CD4-positive, alpha-beta T cell (primary cell): ENCODE results near the gene CDC14B. TPM values are rescaled to one million over a fixed set of nuclear protein-coding genes. Genes with fewer than 3 reads are reported as not detected.

Experiments used
- ATAC-seq: fragments of 200-7000 bp; cut with Tn5 transposase; one replicate; pipeline ENCODE4 v1.10.0; 2022; ENCODE audit warnings: mild to moderate bottlenecking; ENCODE audit not compliant: poor library complexity
- CTCF ChIA-PET: fragments of 350-600 bp; sonication (Branson Sonifier 250); formaldehyde crosslinking; loops from one replicate; lab custom pipeline; 2021; ENCODE audit warnings: antibody characterized with exemption, inconsistent platforms; lab: Charles Lee
- POLR2A ChIA-PET: fragments of 350-600 bp; sonication (Branson Sonifier 250); formaldehyde crosslinking; loops from one replicate; lab custom pipeline; 2021; ENCODE audit warnings: antibody characterized with exemption, inconsistent platforms; lab: Charles Lee
- DNase-seq, 14 experiments: peaks; one replicate each; pipeline ENCODE4 v3.0.0-alpha.2; 2013 to 2020; ENCODE audit warnings: mixed read lengths in 2 of 14
- H3K27ac ChIP-seq, 2 donors: one replicate each; pipeline versions ENCODE4 v1.5.1 to v1.7.0; 2013; ENCODE audit warnings: low read length in 2 of 2, low read depth in 1 of 2, mild to moderate bottlenecking in 1 of 2
- H3K27me3 ChIP-seq, 2 experiments: 1 replicate in 1 of 2; 2 replicates in 1 of 2; pipeline versions ENCODE4 v1.6.1 to v1.7.0; 2013; ENCODE audit warnings: low read length in 2 of 2, control low read depth in 1 of 2, mild to moderate bottlenecking in 1 of 2, moderate library complexity in 1 of 2; ENCODE audit not compliant: insufficient read depth in 2 of 2, control insufficient read depth in 1 of 2
- H3K36me3 ChIP-seq: one replicate; pipeline ENCODE4 v1.6.1; 2013; ENCODE audit warnings: low read length, control low read depth; ENCODE audit not compliant: insufficient read depth
- H3K4me1 ChIP-seq: one replicate; pipeline ENCODE4 v1.6.1; 2013; ENCODE audit warnings: low read length, control low read depth; ENCODE audit not compliant: insufficient read depth
- H3K4me3 ChIP-seq: one replicate; pipeline ENCODE4 v1.5.1; 2013; ENCODE audit warnings: mild to moderate bottlenecking, low read length, moderate library complexity
- H3K9me3 ChIP-seq, 2 experiments: 1 replicate in 1 of 2; 2 replicates in 1 of 2; pipeline versions ENCODE4 v1.6.1 to v1.7.0; 2013; ENCODE audit warnings: low read length in 2 of 2, mild to moderate bottlenecking in 2 of 2, control low read depth in 1 of 2, moderate library complexity in 1 of 2; ENCODE audit not compliant: control insufficient read depth in 1 of 2, insufficient read depth in 1 of 2
- H3K27ac Mint-ChIP-seq: one replicate; pipeline ENCODE4 v1.8.0; 2020; ENCODE audit warnings: mixed read lengths
- H3K27me3 Mint-ChIP-seq: one replicate; pipeline ENCODE4 v1.8.0; 2021; ENCODE audit warnings: mixed read lengths
- H3K36me3 Mint-ChIP-seq: one replicate; pipeline ENCODE4 v1.8.0; 2021; ENCODE audit warnings: low read depth, mixed read lengths
- H3K4me1 Mint-ChIP-seq: one replicate; pipeline ENCODE4 v1.8.0; 2021; ENCODE audit warnings: low read depth, mixed read lengths
- H3K4me3 Mint-ChIP-seq: one replicate; pipeline ENCODE4 v1.8.0; 2020; ENCODE audit warnings: mild to moderate bottlenecking, mixed read lengths
- H3K9me3 Mint-ChIP-seq: one replicate; pipeline ENCODE4 v1.8.0; 2020; ENCODE audit warnings: mixed read lengths
- intact Hi-C, 2 experiments: fragments of 100-400 bp; cut with DNase I in 1 of 2; cut with micrococcal nuclease in 1 of 2; formaldehyde crosslinking; loops; one replicate each; pipeline versions ENCODE4 v1.15.1 to v1.9.0; 2023 to 2025; cut with DNase I, micrococcal nuclease
- total RNA-seq, 174 experiments: library from RNA in 2 of 174; stranded (reverse) in 2 of 174; gene quantifications; one replicate each; pipeline ENCODE4 v1.2.3 and lab custom pipeline; 2021 to 2026
- TF ChIP-seq, protein P1 (sequence below): fragments of 200-600 bp; IDR thresholded peaks from one replicate; pipeline ENCODE4 v1.8.0; 2022; ENCODE audit warnings: antibody characterized with exemption, mild to moderate bottlenecking

Gene CDC14B
- total RNA-seq, 2 experiments from 2014 or later, result 3.5 TPM

DNA sequence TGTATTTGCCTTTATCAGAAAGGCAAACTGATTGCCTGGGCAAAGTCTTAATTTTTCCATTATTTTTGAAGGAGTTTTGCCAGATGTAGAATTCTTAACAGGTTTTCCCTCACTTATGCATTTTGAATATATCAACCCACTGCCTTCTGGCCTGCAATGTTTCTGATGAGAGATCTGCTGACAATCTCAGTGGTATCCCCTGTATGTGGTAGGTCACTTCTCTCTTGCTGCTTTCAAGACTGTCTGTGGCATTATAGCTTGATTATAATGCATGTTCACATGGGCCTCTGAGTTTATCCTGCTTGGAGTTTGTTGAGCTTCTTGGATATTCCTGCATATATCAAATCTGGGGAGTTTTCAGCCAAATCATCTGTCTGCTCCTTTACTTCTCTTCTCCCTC lies 87.5 kb downstream of the CDC14B start:
- Mint-ChIP-seq H3K36me3 (peaks cover 43% of the 10 kb centered on the region), H3K27me3 (no peaks in the 10 kb centered on the region), H3K27ac (no peak overlapping the region), H3K9me3 (no peaks in the 10 kb centered on the region), H3K4me3 (no peak overlapping the region), H3K4me1 (no peaks in the 10 kb centered on the region)
- DNase-seq (no peak), ATAC-seq (no peak)
- Histone ChIP-seq H3K4me3 (no peak overlapping the region), H3K9me3 (no peaks in the 10 kb centered on the region), H3K36me3 (peaks cover 6% of the 10 kb centered on the region), H3K4me1 (no peaks in the 10 kb centered on the region), H3K27me3 (no peaks in the 10 kb centered on the region), H3K27ac (no peak overlapping the region)
- ChIA-PET POLR2A (no interaction called here), CTCF (no interaction called here)
- TF ChIP-seq, protein P1, sequence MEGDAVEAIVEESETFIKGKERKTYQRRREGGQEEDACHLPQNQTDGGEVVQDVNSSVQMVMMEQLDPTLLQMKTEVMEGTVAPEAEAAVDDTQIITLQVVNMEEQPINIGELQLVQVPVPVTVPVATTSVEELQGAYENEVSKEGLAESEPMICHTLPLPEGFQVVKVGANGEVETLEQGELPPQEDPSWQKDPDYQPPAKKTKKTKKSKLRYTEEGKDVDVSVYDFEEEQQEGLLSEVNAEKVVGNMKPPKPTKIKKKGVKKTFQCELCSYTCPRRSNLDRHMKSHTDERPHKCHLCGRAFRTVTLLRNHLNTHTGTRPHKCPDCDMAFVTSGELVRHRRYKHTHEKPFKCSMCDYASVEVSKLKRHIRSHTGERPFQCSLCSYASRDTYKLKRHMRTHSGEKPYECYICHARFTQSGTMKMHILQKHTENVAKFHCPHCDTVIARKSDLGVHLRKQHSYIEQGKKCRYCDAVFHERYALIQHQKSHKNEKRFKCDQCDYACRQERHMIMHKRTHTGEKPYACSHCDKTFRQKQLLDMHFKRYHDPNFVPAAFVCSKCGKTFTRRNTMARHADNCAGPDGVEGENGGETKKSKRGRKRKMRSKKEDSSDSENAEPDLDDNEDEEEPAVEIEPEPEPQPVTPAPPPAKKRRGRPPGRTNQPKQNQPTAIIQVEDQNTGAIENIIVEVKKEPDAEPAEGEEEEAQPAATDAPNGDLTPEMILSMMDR, result no peak
- intact Hi-C loops, result no loop called here

DNA sequence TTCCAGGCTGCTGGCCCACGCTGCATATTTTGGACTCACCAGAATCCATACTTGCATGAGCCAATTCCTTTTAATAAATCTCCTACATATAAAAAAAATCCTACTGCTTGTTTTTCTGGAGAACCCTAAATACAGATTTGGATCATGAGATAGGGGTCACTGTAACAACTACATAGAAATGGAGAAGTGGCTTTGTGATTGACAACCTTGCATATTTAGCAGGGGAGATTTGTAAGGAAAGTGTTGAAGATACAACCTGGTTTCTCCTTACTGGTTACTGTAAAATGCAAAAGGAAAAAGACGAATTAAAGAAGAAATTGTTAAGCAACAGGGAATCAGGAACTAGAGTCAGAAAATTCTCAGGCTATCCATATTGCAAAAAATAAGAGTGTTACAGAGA lies 94.9 kb downstream of the CDC14B start:
- H3K36me3 Mint-ChIP-seq, result peaks cover 43% of the 10 kb centered on the region
- Histone ChIP-seq H3K36me3 (peaks cover 2% of the 10 kb centered on the region), H3K27me3 (no peaks in the 10 kb centered on the region), H3K9me3 (no peaks in the 10 kb centered on the region), H3K4me3 (no peak overlapping the region), H3K4me1 (peaks cover 4% of the 10 kb centered on the region), H3K27ac (no peak overlapping the region)
- ChIA-PET CTCF (no interaction called here), POLR2A (no interaction called here)
- intact Hi-C loops, result no loop called here
- DNase-seq (no peak), ATAC-seq (no peak)
- peaks cover 20% of the 10 kb centered on the region for H3K4me1 Mint-ChIP-seq
- H3K27ac Mint-ChIP-seq, result no peak overlapping the region
- no peaks in the 10 kb centered on the region for H3K27me3 Mint-ChIP-seq
- TF ChIP-seq, protein P1, result no peak
- no peaks in the 10 kb centered on the region for H3K9me3 Mint-ChIP-seq
- no peak overlapping the region for H3K4me3 Mint-ChIP-seq

DNA sequence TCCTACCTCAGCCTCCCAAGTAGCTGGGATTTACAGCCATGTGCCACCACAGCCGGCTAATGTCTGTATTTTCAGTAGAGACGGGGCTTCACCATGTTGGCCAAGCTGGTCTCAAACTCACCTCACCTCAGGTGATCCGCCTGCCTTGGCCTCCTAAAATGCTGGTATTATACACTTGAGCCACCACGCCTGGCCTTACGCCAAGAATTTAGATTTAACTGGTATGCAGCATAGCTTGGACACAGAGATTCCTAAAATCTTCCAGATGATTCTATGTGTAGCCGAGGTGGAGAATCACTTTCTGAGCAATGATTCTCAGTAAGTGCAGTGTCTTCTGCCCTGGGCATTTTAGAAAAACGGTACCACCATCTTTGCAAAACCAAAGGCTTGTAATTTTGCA lies 95.6 kb downstream of the CDC14B start:
- Histone ChIP-seq H3K4me1 (peaks cover 4% of the 10 kb centered on the region), H3K9me3 (no peaks in the 10 kb centered on the region), H3K27ac (no peak overlapping the region), H3K4me3 (no peak overlapping the region), H3K27me3 (no peaks in the 10 kb centered on the region), H3K36me3 (peaks cover 2% of the 10 kb centered on the region)
- Mint-ChIP-seq H3K4me1 (peaks cover 20% of the 10 kb centered on the region), H3K36me3 (peaks cover 41% of the 10 kb centered on the region), H3K9me3 (no peaks in the 10 kb centered on the region), H3K4me3 (no peak overlapping the region), H3K27ac (no peak overlapping the region), H3K27me3 (no peaks in the 10 kb centered on the region)
- ChIA-PET CTCF (no interaction called here), POLR2A (no interaction called here)
- intact Hi-C loops, result no loop called here
- TF ChIP-seq, protein P1, result no peak
- DNase-seq (no peak), ATAC-seq (no peak)
